SK-N-SH (cell line): ENCODE data around the gene GSC. TPM values are rescaled to one million over a fixed set of nuclear protein-coding genes. Genes with fewer than 3 reads are reported as not detected.

Source experiments
- CTCF ChIA-PET: fragments of 300-600, 350-600 bp; formaldehyde crosslinking; extraction: SDS; loops from one replicate; lab custom pipeline; 2021; lab: Yijun Ruan, JAX
- POLR2A ChIA-PET: fragments of 350-600 bp; sonication (Branson Sonifier 250); formaldehyde crosslinking; extraction: SDS; loops from one replicate; lab custom pipeline; 2020; ENCODE audit warnings: antibody characterized with exemption, inconsistent platforms; lab: Yijun Ruan, JAX
- DNase-seq: peaks from one replicate; pipeline ENCODE4 v3.0.0; 2012
- H2AFZ ChIP-seq: fragments of 200-600 bp; sonication (generic); 2 replicates; pipeline ENCODE4 v1.8.1; 2016; ENCODE audit warnings: antibody characterized with exemption, mild to moderate bottlenecking, low read depth
- H3F3A ChIP-seq: fragments of 200-600 bp; sonication (generic); replicated peaks from 2 replicates; pipeline ENCODE3; 2016; ENCODE audit warnings: antibody characterized with exemption, mild to moderate bottlenecking; ENCODE audit not compliant: insufficient read depth
- H3K27ac ChIP-seq, 2 experiments: fragments of 200-500 bp in 1 of 2; fragments of 200-600 bp in 1 of 2; sonication (Bioruptor generic) in 1 of 2; sonication (generic), shearing (Covaris generic) in 1 of 2; 2 replicates each; pipeline versions ENCODE4 v1.5.1 to v1.6.1; 2014 to 2016; ENCODE audit warnings: low read depth in 2 of 2, inconsistent platforms in 1 of 2, low read length in 1 of 2, mild to moderate bottlenecking in 1 of 2, mixed read lengths in 1 of 2
- H3K27me3 ChIP-seq: fragments of 200-600 bp; sonication (generic), shearing (Covaris generic); 2 replicates; pipeline ENCODE4 v1.6.1; 2016; ENCODE audit warnings: mixed run types; ENCODE audit not compliant: insufficient read depth
- H3K36me3 ChIP-seq, 2 experiments: fragments of 200-500 bp in 1 of 2; fragments of 200-600 bp in 1 of 2; sonication (Bioruptor generic) in 1 of 2; sonication (generic) in 1 of 2; replicated peaks in 1 of 2; 2 replicates each; pipeline versions ENCODE3 to v1.5.1; 2014 to 2016; ENCODE audit warnings: low read length in 1 of 2, mild to moderate bottlenecking in 1 of 2; ENCODE audit not compliant: insufficient read depth in 2 of 2, control insufficient read depth in 1 of 2
- H3K4me1 ChIP-seq, 2 experiments: fragments of 200-500 bp in 1 of 2; fragments of 200-600 bp in 1 of 2; sonication (Bioruptor generic) in 1 of 2; sonication (generic), shearing (Covaris generic) in 1 of 2; 2 replicates each; pipeline versions ENCODE4 v1.5.1 to v1.6.1; 2014 to 2016; ENCODE audit warnings: low read depth in 1 of 2, low read length in 1 of 2, mixed run types in 1 of 2; ENCODE audit not compliant: insufficient read depth in 2 of 2, control insufficient read depth in 1 of 2
- H3K4me2 ChIP-seq: fragments of 200-600 bp; sonication (generic), shearing (Covaris generic); 2 replicates; pipeline ENCODE4 v1.6.1; 2017; ENCODE audit warnings: mixed run types
- H3K4me3 ChIP-seq, 2 experiments: fragments of 200-500 bp in 1 of 2; fragments of 200-600 bp in 1 of 2; sonication (Bioruptor generic) in 1 of 2; sonication (generic), shearing (Covaris generic) in 1 of 2; 2 replicates each; pipeline versions ENCODE4 v1.5.1 to v1.8.1; 2014 to 2016; ENCODE audit warnings: low read depth in 2 of 2, inconsistent platforms in 1 of 2, low read length in 1 of 2, mild to moderate bottlenecking in 1 of 2, mixed read lengths in 1 of 2, moderate library complexity in 1 of 2
- H3K79me2 ChIP-seq: fragments of 200-600 bp; sonication (generic); 2 replicates; pipeline ENCODE4 v1.8.1; 2017; ENCODE audit warnings: mild to moderate bottlenecking; ENCODE audit not compliant: insufficient read depth
- H3K9ac ChIP-seq: fragments of 200-600 bp; sonication (generic); 2 replicates; pipeline ENCODE4 v1.6.1; 2017; ENCODE audit warnings: mixed run types
- H3K9me2 ChIP-seq: fragments of 200-600 bp; sonication (generic); 2 replicates; pipeline ENCODE4 v1.6.1; 2017; ENCODE audit warnings: mixed run types
- H3K9me3 ChIP-seq: fragments of 200-600 bp; sonication (generic); 2 replicates; pipeline ENCODE4 v1.6.1; 2017; ENCODE audit warnings: mixed run types, mild to moderate bottlenecking, moderate library complexity
- H4K20me1 ChIP-seq: fragments of 200-600 bp; sonication (generic); 2 replicates; pipeline ENCODE4 v1.6.1; 2017; ENCODE audit warnings: mild to moderate bottlenecking, mixed run types; ENCODE audit not compliant: insufficient read depth
- ELF1 ChIP-seq: IDR thresholded peaks from 2 replicates; pipeline ENCODE4 v1.4.0; 2012
- EZH2phosphoT487 ChIP-seq: fragments of 200-600 bp; sonication (generic); IDR thresholded peaks from 2 replicates; pipeline ENCODE4 v1.6.1; 2017; ENCODE audit warnings: low read depth, mixed run types, mild to moderate bottlenecking, antibody characterized with exemption, moderate library complexity, borderline replicate concordance
- FOSL2 ChIP-seq: IDR thresholded peaks from 2 replicates; pipeline ENCODE4 v1.4.0; 2012; ENCODE audit warnings: low read depth, mild to moderate bottlenecking, moderate library complexity, borderline replicate concordance
- FOXJ3 ChIP-seq: sonication (generic); formaldehyde crosslinking; IDR thresholded peaks from 2 replicates; pipeline ENCODE4 v1.5.1; 2020; ENCODE audit warnings: mild to moderate bottlenecking, missing genetic modification reagents
- GATA2 ChIP-seq: sonication (generic); formaldehyde crosslinking; IDR thresholded peaks from 2 replicates; pipeline ENCODE4 v1.5.0; 2020; ENCODE audit warnings: mild to moderate bottlenecking, missing genetic modification reagents
- JUND ChIP-seq: IDR thresholded peaks from 2 replicates; pipeline ENCODE4 v1.4.0; 2012
- MXI1 ChIP-seq: IDR thresholded peaks from 2 replicates; pipeline ENCODE4 v1.6.1; 2012; ENCODE audit warnings: mild to moderate bottlenecking, low read depth, low read length, improper control_type of control experiment
- NFIC ChIP-seq: IDR thresholded peaks from 2 replicates; pipeline ENCODE4 v1.4.0; 2012; ENCODE audit warnings: borderline replicate concordance
- NRF1 ChIP-seq: IDR thresholded peaks from 2 replicates; pipeline ENCODE4 v1.6.1; 2012; ENCODE audit warnings: low read depth, mild to moderate bottlenecking, low read length
- POLR2AphosphoS5 ChIP-seq: IDR thresholded peaks from 2 replicates; pipeline ENCODE4 v1.6.1; 2012; ENCODE audit warnings: low read depth, low read length
- RAD21 ChIP-seq: IDR thresholded peaks from 2 replicates; pipeline ENCODE4 v1.6.1; 2012; ENCODE audit warnings: mild to moderate bottlenecking, low read length
- RCOR1 ChIP-seq: fragments of 150-350 bp; IDR thresholded peaks from 2 replicates; pipeline ENCODE4 v1.6.1; 2017; ENCODE audit warnings: antibody characterized with exemption, low read length
- RFX5 ChIP-seq: IDR thresholded peaks from 2 replicates; pipeline ENCODE4 v1.6.1; 2012; ENCODE audit warnings: mild to moderate bottlenecking, improper control_type of control experiment, low read length
- RXRA ChIP-seq: IDR thresholded peaks from 2 replicates; pipeline ENCODE4 v1.4.0; 2012; ENCODE audit warnings: low read depth, mild to moderate bottlenecking, borderline replicate concordance
- TAF1 ChIP-seq: IDR thresholded peaks from 2 replicates; pipeline ENCODE4 v1.6.1; 2012; ENCODE audit warnings: low read depth, mild to moderate bottlenecking, low read length, moderate library complexity, borderline replicate concordance
- TEAD4 ChIP-seq: IDR thresholded peaks from 2 replicates; pipeline ENCODE4 v1.4.0; 2012; ENCODE audit warnings: mild to moderate bottlenecking, borderline replicate concordance; ENCODE audit not compliant: insufficient read depth
- YY1 ChIP-seq: IDR thresholded peaks from 2 replicates; pipeline ENCODE4 v1.4.0; 2012; ENCODE audit warnings: low read depth, mild to moderate bottlenecking
- ZBTB33 ChIP-seq: IDR thresholded peaks from 2 replicates; pipeline ENCODE4 v1.4.0; 2012; ENCODE audit warnings: low read depth, borderline replicate concordance
- WGBS: methylation state at CpG from one replicate; pipeline ENCODE4 v1.1.6; 2017; ENCODE audit warnings: low lambda C conversion rate; 5-methylcytosine and 5-hydroxymethylcytosine counted together
- polyA plus RNA-seq, 3 experiments: library from polyadenylated mRNA; depleted of rRNA; stranded (reverse); fragments of >200 nt; gene quantifications; 2 replicates each; pipeline ENCODE4 v1.2.3, GENCODE V29; 2012
- TF ChIP-seq, protein P1 (sequence below): IDR thresholded peaks from 2 replicates; pipeline ENCODE4 v1.4.0; 2012; ENCODE audit warnings: low read depth, borderline replicate concordance
- TF ChIP-seq, protein P2 (sequence below): fragments of 200-600 bp; sonication (generic); IDR thresholded peaks from 2 replicates; pipeline ENCODE4 v1.6.1; 2017; ENCODE audit warnings: antibody characterized with exemption, mild to moderate bottlenecking, moderate library complexity

GSC gene
- polyA plus RNA-seq, 1 of the 3 experiments (the other 2 are of a cell fraction) = 1.3 TPM

DNA sequence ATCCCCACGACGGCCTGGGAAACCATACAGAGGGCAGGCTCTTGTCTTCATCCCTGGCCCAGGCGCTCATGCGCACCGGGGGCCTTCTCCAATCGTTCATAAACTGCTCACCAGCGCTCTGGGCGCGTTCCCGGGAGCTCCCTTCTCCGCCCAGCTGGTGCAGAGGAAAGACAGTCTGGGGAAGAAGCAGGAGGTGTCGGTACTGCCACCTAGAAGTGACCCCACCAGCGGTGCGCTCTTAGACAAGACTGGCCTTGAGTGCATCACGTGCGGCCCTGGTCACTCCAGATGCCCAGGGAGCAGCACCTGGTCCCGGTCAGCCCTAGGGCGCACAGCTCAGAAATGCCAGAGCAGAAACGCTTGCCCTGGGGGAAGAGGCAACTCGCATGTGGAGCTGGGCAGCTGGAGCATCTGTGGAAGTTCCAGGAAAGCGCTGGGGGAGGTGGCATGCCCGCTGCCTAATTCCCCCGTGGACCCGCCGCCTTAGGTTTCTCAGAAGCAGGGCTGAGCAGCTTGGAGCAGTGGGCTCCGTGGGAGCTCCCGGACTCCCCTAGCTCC lies 2.5 kb downstream of the GSC start:
- Histone ChIP-seq H3K27ac (no peak overlapping the region), H3K9ac (no peak overlapping the region), H2AFZ (no peak overlapping the region)
- no peak for TF ChIP-seq JUND
- TF ChIP-seq TAF1 = no peak
- TF ChIP-seq RXRA = no peak
- no peak for TF ChIP-seq POLR2AphosphoS5
- TF ChIP-seq, all 33 proteins: peak for 0
- POLR2A ChIA-PET = interaction anchor here (0.7 kb wide), 1 partner anchor 236 kb away, joined by 3 read pairs; no protein-coding TSS in a partner anchor
- CTCF ChIA-PET = interaction anchor here (1.5 kb wide), 1 partner anchor 19 kb away, joined by 4 read pairs; no protein-coding TSS in a partner anchor
- Histone ChIP-seq H3F3A (no peaks in the 10 kb centered on the region), H4K20me1 (no peaks in the 10 kb centered on the region), H3K27me3 (peaks cover 4% of the 10 kb centered on the region; the same call in 1 of the 2 replicates), H3K4me2 (no peak overlapping the region), H3K4me1 (no peaks in the 10 kb centered on the region; a peak in 1 of 4 replicates), H3K79me2 (no peaks in the 10 kb centered on the region), H3K36me3 (no peaks in the 10 kb centered on the region), H3K9me3 (no peaks in the 10 kb centered on the region), H3K4me3 (no peak overlapping the region), H3K9me2 (no peaks in the 10 kb centered on the region)
- 86% methylated on average over 12 of the region's 27 CpGs for WGBS
- no peak for DNase-seq

DNA sequence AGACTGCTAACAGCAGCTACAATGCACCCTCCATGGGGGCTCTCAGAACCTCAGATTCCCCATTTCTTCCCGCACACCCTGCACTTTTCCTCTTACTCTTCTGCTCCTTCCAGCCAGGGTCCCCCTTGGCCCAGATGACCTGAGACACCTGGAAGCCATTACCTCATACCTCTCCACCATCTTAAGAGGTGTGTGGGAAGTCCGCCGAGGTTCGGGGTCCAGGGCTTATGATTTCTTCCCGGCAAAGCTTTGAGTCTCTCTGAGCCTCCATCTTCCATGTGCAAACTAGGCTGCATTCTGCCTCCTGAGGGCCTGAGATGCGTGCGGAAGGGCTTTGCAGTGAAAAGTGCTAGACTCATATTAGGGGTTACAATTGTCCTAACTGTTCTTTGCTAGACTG lies 5.3 kb downstream of the GSC start:
- no peak overlapping the region for H3K4me3 ChIP-seq
- no peaks in the 10 kb centered on the region for H4K20me1 ChIP-seq
- no peak overlapping the region for H3K27ac ChIP-seq
- no peak overlapping the region for H3K9ac ChIP-seq
- H3K9me2 ChIP-seq = no peaks in the 10 kb centered on the region
- H3K27me3 ChIP-seq = no peaks in the 10 kb centered on the region
- POLR2A ChIA-PET = no interaction called here
- no peaks in the 10 kb centered on the region for H3K9me3 ChIP-seq
- H3F3A ChIP-seq = no peaks in the 10 kb centered on the region
- no peak for DNase-seq
- H3K79me2 ChIP-seq = no peaks in the 10 kb centered on the region
- TF ChIP-seq GATA2 (no peak), RAD21 (no peak), FOSL2 (no peak), POLR2AphosphoS5 (no peak), NFIC (no peak), MXI1 (no peak), ZBTB33 (no peak), TEAD4 (no peak), NRF1 (no peak), RCOR1 (no peak), YY1 (no peak), ELF1 (no peak), FOXJ3 (CRISPR knock-in tag) (no peak), EZH2phosphoT487 (no peak), RFX5 (no peak)
- TF ChIP-seq, protein P1, sequence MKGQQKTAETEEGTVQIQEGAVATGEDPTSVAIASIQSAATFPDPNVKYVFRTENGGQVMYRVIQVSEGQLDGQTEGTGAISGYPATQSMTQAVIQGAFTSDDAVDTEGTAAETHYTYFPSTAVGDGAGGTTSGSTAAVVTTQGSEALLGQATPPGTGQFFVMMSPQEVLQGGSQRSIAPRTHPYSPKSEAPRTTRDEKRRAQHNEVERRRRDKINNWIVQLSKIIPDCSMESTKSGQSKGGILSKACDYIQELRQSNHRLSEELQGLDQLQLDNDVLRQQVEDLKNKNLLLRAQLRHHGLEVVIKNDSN = no peak
- TF ChIP-seq, protein P2, sequence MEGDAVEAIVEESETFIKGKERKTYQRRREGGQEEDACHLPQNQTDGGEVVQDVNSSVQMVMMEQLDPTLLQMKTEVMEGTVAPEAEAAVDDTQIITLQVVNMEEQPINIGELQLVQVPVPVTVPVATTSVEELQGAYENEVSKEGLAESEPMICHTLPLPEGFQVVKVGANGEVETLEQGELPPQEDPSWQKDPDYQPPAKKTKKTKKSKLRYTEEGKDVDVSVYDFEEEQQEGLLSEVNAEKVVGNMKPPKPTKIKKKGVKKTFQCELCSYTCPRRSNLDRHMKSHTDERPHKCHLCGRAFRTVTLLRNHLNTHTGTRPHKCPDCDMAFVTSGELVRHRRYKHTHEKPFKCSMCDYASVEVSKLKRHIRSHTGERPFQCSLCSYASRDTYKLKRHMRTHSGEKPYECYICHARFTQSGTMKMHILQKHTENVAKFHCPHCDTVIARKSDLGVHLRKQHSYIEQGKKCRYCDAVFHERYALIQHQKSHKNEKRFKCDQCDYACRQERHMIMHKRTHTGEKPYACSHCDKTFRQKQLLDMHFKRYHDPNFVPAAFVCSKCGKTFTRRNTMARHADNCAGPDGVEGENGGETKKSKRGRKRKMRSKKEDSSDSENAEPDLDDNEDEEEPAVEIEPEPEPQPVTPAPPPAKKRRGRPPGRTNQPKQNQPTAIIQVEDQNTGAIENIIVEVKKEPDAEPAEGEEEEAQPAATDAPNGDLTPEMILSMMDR = no peak
- no peak overlapping the region for H3K4me2 ChIP-seq
- no peaks in the 10 kb centered on the region for H3K36me3 ChIP-seq
- 64% methylated on average over 7 of the region's 7 CpGs for WGBS
- no peaks in the 10 kb centered on the region; a peak in 1 of 4 replicates for H3K4me1 ChIP-seq
- H2AFZ ChIP-seq = no peak overlapping the region
- CTCF ChIA-PET = interaction anchor here (1.4 kb wide), 1 partner anchor 16 kb away, joined by 3 read pairs; no protein-coding TSS in a partner anchor
